ENCODE results near the gene LYRM4. TPM values are rescaled to one million over a fixed set of nuclear protein-coding genes. Genes with fewer than 3 reads are reported as not detected.

Gene LYRM4
- total and polyA plus RNA-seq, 4 donors: 15.2 to 23.2 (median 19.1) TPM

DNA sequence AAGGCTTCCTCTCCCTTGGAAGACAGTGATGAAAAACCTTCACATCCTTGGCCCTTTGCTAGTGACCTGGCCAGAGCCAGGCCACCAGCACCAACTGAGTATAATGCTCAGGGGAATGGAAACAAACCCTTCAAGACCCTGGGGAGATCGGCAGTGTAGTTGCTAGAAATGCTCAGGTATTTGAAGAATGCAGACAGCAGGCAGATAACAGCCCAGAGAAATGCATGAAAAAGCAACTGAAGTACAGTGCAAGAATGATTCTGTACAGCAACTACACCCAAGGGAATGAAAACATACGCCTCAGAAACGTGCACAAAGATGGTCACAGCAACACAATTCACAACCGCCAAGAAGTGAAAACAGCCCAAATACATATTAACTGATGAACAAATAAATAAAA is 134.5 kb downstream of the LYRM4 start:
- 62 to 70% methylated on average over 4 of the region's 4 CpGs for WGBS, 2 donors
- no peaks in the 10 kb centered on the region for H3K27me3 ChIP-seq (ENCODE audit: control insufficient read depth in 3 of 3, insufficient read depth in 3 of 3, low read length in 2 of 3)

GRCh38 chr6:5125152-5126006 is 135.4 kb downstream of the LYRM4 start:
- H3K36me3 ChIP-seq (ENCODE audit: control insufficient read depth in 4 of 4, insufficient read depth in 4 of 4, low read length in 4 of 4): no peaks in the 10 kb centered on the region
- ATAC-seq (ENCODE audit: insufficient read depth, low FRiP score): no peak
- H3K4me1 ChIP-seq (ENCODE audit: control insufficient read depth in 5 of 5, insufficient read depth in 5 of 5, low read length in 5 of 5): peaks cover 0 to 14% (median 2%) of the 10 kb centered on the region in 5 donors
- no peak overlapping the region for H3K9ac ChIP-seq (ENCODE audit: insufficient read depth in 1 of 2, low read length in 2 of 2)
- TF ChIP-seq CTCF (IDR thresholded peaks at IDR 0.05; ENCODE audit: control extremely low read depth, extremely low read depth): no peak
- 90 to 93% methylated on average over 11 of the region's 11 CpGs for WGBS, 2 donors
- H3K27me3 ChIP-seq (ENCODE audit: control insufficient read depth in 3 of 3, insufficient read depth in 3 of 3, low read length in 2 of 3): no peaks in the 10 kb centered on the region
- no peak overlapping the region for H3K27ac ChIP-seq (ENCODE audit: low read depth in 1 of 2, low read length in 1 of 2)
- no peaks in the 10 kb centered on the region for H3K9me3 ChIP-seq (ENCODE audit: control insufficient read depth in 4 of 4, insufficient read depth in 3 of 4, low read length in 3 of 4)
- no peak for DNase-seq
- H3K4me3 ChIP-seq: no peak overlapping the region

More for the DNA sequence above, 134.5 kb downstream of the LYRM4 start:
- TF ChIP-seq CTCF (IDR thresholded peaks at IDR 0.05; ENCODE audit: control extremely low read depth, extremely low read depth): no peak
- no peak overlapping the region for H3K27ac ChIP-seq (ENCODE audit: low read depth in 1 of 2, low read length in 1 of 2)
- no peak overlapping the region for H3K4me3 ChIP-seq
- peaks cover 0 to 22% (median 2%) of the 10 kb centered on the region in 5 donors for H3K4me1 ChIP-seq (ENCODE audit: control insufficient read depth in 5 of 5, insufficient read depth in 5 of 5, low read length in 5 of 5)
- no peak overlapping the region for H3K9ac ChIP-seq (ENCODE audit: insufficient read depth in 1 of 2, low read length in 2 of 2)
- DNase-seq (no peak), ATAC-seq (ENCODE audit: insufficient read depth, low FRiP score) (no peak)
- no peaks in the 10 kb centered on the region for H3K9me3 ChIP-seq (ENCODE audit: control insufficient read depth in 4 of 4, insufficient read depth in 3 of 4, low read length in 3 of 4)
- H3K36me3 ChIP-seq (ENCODE audit: control insufficient read depth in 4 of 4, insufficient read depth in 4 of 4, low read length in 4 of 4): no peaks in the 10 kb centered on the region

GRCh38 chr6:5124526-5124925 is 136.2 kb downstream of the LYRM4 start:
- no peaks in the 10 kb centered on the region for H3K36me3 ChIP-seq (ENCODE audit: control insufficient read depth in 4 of 4, insufficient read depth in 4 of 4, low read length in 4 of 4)
- H3K4me3 ChIP-seq: no peak overlapping the region
- no peak for ATAC-seq (ENCODE audit: insufficient read depth, low FRiP score)
- WGBS, 2 donors: 97 to 99% methylated on average over 8 of the region's 8 CpGs
- H3K27me3 ChIP-seq (ENCODE audit: control insufficient read depth in 3 of 3, insufficient read depth in 3 of 3, low read length in 2 of 3): no peaks in the 10 kb centered on the region
- no peak for TF ChIP-seq CTCF (IDR thresholded peaks at IDR 0.05; ENCODE audit: control extremely low read depth, extremely low read depth)
- no peak overlapping the region for H3K27ac ChIP-seq (ENCODE audit: low read depth in 1 of 2, low read length in 1 of 2)
- H3K9ac ChIP-seq (ENCODE audit: insufficient read depth in 1 of 2, low read length in 2 of 2): no peak overlapping the region
- no peak for DNase-seq
- H3K9me3 ChIP-seq (ENCODE audit: control insufficient read depth in 4 of 4, insufficient read depth in 3 of 4, low read length in 3 of 4): no peaks in the 10 kb centered on the region
- H3K4me1 ChIP-seq (ENCODE audit: control insufficient read depth in 5 of 5, insufficient read depth in 5 of 5, low read length in 5 of 5): peaks cover 0 to 13% (median 2%) of the 10 kb centered on the region in 5 donors

Data from lung (tissue), 12 donors.